ENCODE data around the gene UNC13D.

UNC13D gene

GRCh38 chr17:75819116-75819515 lies 25.1 kb downstream of the UNC13D start:
- H3F3A ChIP-seq (ENCODE audit: insufficient read depth, low read length) = no peaks in the 10 kb centered on the region; the same call in 1 of the 2 replicates
- no peak overlapping the region for H3K27ac ChIP-seq (ENCODE audit: low read length)
- DNase-seq = no peak
- peaks cover 9% of the 10 kb centered on the region for H3K4me1 ChIP-seq (ENCODE audit: low read length)
- no peak overlapping the region for H3K4me2 ChIP-seq (ENCODE audit: low read depth, low read length)
- H3K4me3 ChIP-seq (ENCODE audit: low read length) = no peak overlapping the region
- no peaks in the 10 kb centered on the region for H3K79me2 ChIP-seq (ENCODE audit: low read length)
- H2AFZ ChIP-seq (ENCODE audit: low read length) = no peak overlapping the region
- TF ChIP-seq CTCF (IDR thresholded peaks at IDR 0.05; ENCODE audit: low read length) (no peak), EZH2 (optimal IDR thresholded peaks at IDR 0.05; ENCODE audit: low read depth, low read length) (no peak), EZH2phosphoT487 (IDR thresholded peaks at IDR 0.05; ENCODE audit: low read length) (no peak)
- no peaks in the 10 kb centered on the region for H3K27me3 ChIP-seq (replicated peaks; ENCODE audit: insufficient read depth, low read length)
- no peak overlapping the region for H3K9ac ChIP-seq (ENCODE audit: low read length)
- no peaks in the 10 kb centered on the region for H3K9me3 ChIP-seq (replicated peaks; ENCODE audit: insufficient read depth, low read length)
- no peaks in the 10 kb centered on the region for H3K9me2 ChIP-seq (replicated peaks; ENCODE audit: insufficient read depth, low read length)
- H3K36me3 ChIP-seq (replicated peaks; ENCODE audit: insufficient read depth, low read length) = no peaks in the 10 kb centered on the region
- no peaks in the 10 kb centered on the region for H4K20me1 ChIP-seq (ENCODE audit: insufficient read depth, low read length)

- Histone ChIP-seq H4K20me1 (ENCODE audit: insufficient read depth, low read length) (no peaks in the 10 kb centered on the region), H3K4me1 (ENCODE audit: low read length) (peaks cover 9% of the 10 kb centered on the region), H3K9me3 (replicated peaks; ENCODE audit: insufficient read depth, low read length) (no peaks in the 10 kb centered on the region), H3K27me3 (replicated peaks; ENCODE audit: insufficient read depth, low read length) (no peaks in the 10 kb centered on the region), H3K9me2 (replicated peaks; ENCODE audit: insufficient read depth, low read length) (no peaks in the 10 kb centered on the region), H3K27ac (ENCODE audit: low read length) (no peak overlapping the region), H3K9ac (ENCODE audit: low read length) (no peak overlapping the region), H3K4me3 (ENCODE audit: low read length) (no peak overlapping the region), H3K36me3 (replicated peaks; ENCODE audit: insufficient read depth, low read length) (no peaks in the 10 kb centered on the region), H2AFZ (ENCODE audit: low read length) (no peak overlapping the region), H3K79me2 (ENCODE audit: low read length) (no peaks in the 10 kb centered on the region), H3F3A (ENCODE audit: insufficient read depth, low read length) (no peaks in the 10 kb centered on the region; the same call in 1 of the 2 replicates), H3K4me2 (ENCODE audit: low read depth, low read length) (no peak overlapping the region)
- no peak for DNase-seq
- TF ChIP-seq EZH2phosphoT487 (IDR thresholded peaks at IDR 0.05; ENCODE audit: low read length) (no peak), CTCF (IDR thresholded peaks at IDR 0.05; ENCODE audit: low read length) (no peak), EZH2 (optimal IDR thresholded peaks at IDR 0.05; ENCODE audit: low read depth, low read length) (no peak)
Observed at GRCh38 chr17:75818326-75818885, 25.8 kb downstream of the UNC13D start.

DNA sequence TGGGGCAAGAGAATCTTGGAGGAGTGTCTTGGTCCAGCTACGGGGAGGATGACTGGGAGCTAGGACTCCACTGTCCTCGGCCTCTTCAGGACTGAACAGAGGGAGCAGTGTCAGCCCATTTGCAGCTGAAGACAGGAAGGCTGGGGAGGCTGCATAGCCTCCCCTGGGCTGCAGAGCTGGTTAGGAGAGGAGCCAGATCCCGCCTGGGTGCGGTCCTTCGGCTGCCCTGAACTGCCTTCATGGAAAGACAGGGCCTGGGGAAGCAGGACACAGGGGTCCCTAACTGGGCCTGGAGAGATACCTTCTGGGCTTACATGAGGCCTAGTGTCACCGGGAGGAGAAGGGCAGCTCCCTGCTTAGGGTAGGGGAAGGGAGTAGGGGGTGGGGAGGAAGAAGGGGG lies 26.6 kb downstream of the UNC13D start:
- Histone ChIP-seq H3K4me1 (ENCODE audit: low read length) (peaks cover 9% of the 10 kb centered on the region), H3K4me2 (ENCODE audit: low read depth, low read length) (no peak overlapping the region), H3K27me3 (replicated peaks; ENCODE audit: insufficient read depth, low read length) (no peaks in the 10 kb centered on the region), H3K9ac (ENCODE audit: low read length) (no peak overlapping the region), H4K20me1 (ENCODE audit: insufficient read depth, low read length) (no peaks in the 10 kb centered on the region), H3K36me3 (replicated peaks; ENCODE audit: insufficient read depth, low read length) (no peaks in the 10 kb centered on the region), H3K9me2 (replicated peaks; ENCODE audit: insufficient read depth, low read length) (no peaks in the 10 kb centered on the region), H2AFZ (ENCODE audit: low read length) (no peak overlapping the region), H3K4me3 (ENCODE audit: low read length) (no peak overlapping the region), H3K27ac (ENCODE audit: low read length) (no peak overlapping the region), H3F3A (ENCODE audit: insufficient read depth, low read length) (no peaks in the 10 kb centered on the region; the same call in 1 of the 2 replicates), H3K79me2 (ENCODE audit: low read length) (no peaks in the 10 kb centered on the region), H3K9me3 (replicated peaks; ENCODE audit: insufficient read depth, low read length) (no peaks in the 10 kb centered on the region)
- no peak for DNase-seq
- TF ChIP-seq EZH2 (optimal IDR thresholded peaks at IDR 0.05; ENCODE audit: low read depth, low read length) (no peak), CTCF (IDR thresholded peaks at IDR 0.05; ENCODE audit: low read length) (no peak), EZH2phosphoT487 (IDR thresholded peaks at IDR 0.05; ENCODE audit: low read length) (no peak)

Data from MM.1S (cell line).